ENCODE data around the gene DISP3.

DNA sequence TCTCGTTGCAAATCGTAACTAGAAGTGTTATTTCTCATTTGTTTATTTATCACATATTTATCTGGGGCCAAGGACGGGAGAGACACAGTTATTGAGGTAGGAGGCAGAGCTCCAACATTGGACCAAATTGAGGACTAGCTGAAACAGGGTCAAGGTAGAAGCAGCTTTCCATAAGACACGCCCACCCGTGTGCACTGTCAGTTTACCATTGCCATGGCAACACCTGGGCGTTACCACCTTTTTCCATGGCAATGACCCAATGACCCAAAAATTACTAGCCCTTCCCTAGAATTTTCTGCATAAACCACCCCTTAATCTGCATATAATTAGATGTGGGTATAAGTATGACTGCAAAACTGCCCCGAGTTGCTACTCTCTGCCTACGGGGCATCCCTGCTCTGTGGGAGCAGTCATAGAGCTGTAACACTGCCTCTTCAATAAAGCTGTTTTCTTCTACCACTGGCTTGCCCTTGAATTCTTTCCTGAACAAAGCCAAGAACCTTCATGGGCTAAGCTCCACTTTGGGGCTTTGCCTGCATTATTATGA, 102.6 kb downstream of the DISP3 start:
- TF ChIP-seq CTCF (IDR thresholded peaks at IDR 0.05; ENCODE audit: borderline replicate concordance, extremely low read depth, low read length, poor library complexity, severe bottlenecking) (no peak), EZH2 (IDR thresholded peaks at IDR 0.05; ENCODE audit: borderline replicate concordance, low read depth, low read length, severe bottlenecking) (no peak)

Data from DND-41 (cell line).